PC-3 (cell line): ENCODE measurements around the gene KCNQ1OT1.

ENCODE experiments used
- CTCF ChIP-seq: fragments of 300-600 bp; sonication (generic); conservative IDR thresholded peaks from 2 replicates; pipeline ENCODE4 v1.5.1; 2017; ENCODE audit warnings: antibody characterized with exemption, low read depth, mild to moderate bottlenecking, low read length
- EZH2 ChIP-seq: fragments of 300-600 bp; sonication (generic); IDR thresholded peaks from one replicate; pipeline ENCODE4 v1.6.1; 2017; ENCODE audit warnings: antibody characterized with exemption, mild to moderate bottlenecking, low read length; ENCODE audit not compliant: unreplicated experiment
- EZH2phosphoT487 ChIP-seq: fragments of 300-600 bp; sonication (generic); IDR thresholded peaks from 2 replicates; pipeline ENCODE4 v1.6.1; 2018; ENCODE audit warnings: mild to moderate bottlenecking, antibody characterized with exemption, low read length, borderline replicate concordance

- peak; percentile 62 for TF ChIP-seq CTCF
- no peak for TF ChIP-seq EZH2
- no peak for TF ChIP-seq EZH2phosphoT487
Observed at GRCh38 chr11:2691991-2692875, 7.6 kb downstream of the KCNQ1OT1 start.
